ENCODE results near the gene CTRB2. TPM values are rescaled to one million over a fixed set of nuclear protein-coding genes. Genes with fewer than 3 reads are reported as not detected.

The CTRB2 gene
- polyA plus RNA-seq, 1 of the 3 experiments (the other 2 are of a cell fraction) = not detected

GRCh38 chr16:75244844-75245758, 38.1 kb upstream of the CTRB2 start:
- H3K27me3 ChIP-seq (ENCODE audit: insufficient read depth) = no peaks in the 10 kb centered on the region
- H4K20me1 ChIP-seq (ENCODE audit: insufficient read depth) = peaks cover 38% of the 10 kb centered on the region
- no peaks in the 10 kb centered on the region for H3K9me3 ChIP-seq
- H3F3A ChIP-seq (replicated peaks; ENCODE audit: insufficient read depth) = peaks cover 21% of the 10 kb centered on the region
- 11% methylated on average over 15 of the region's 25 CpGs for WGBS (ENCODE audit: low lambda C conversion rate)
- POLR2A ChIA-PET = interaction anchor here (0.8 kb wide), 1 partner anchor 133 kb away, joined by 3 read pairs; no protein-coding TSS in a partner anchor
- H3K4me1 ChIP-seq (ENCODE audit: control insufficient read depth in 1 of 2, insufficient read depth in 2 of 2, low read depth in 1 of 2, low read length in 1 of 2) = peaks cover 66 to 75% of the 10 kb centered on the region in 2 experiments
- peak overlapping the region in 1 of 2 experiments; percentile 19; a peak in 2 of 4 replicates for H3K4me3 ChIP-seq (ENCODE audit: low read depth in 2 of 2, low read length in 1 of 2)
- H3K27ac ChIP-seq (ENCODE audit: low read depth in 2 of 2, low read length in 1 of 2) = peak overlapping the region; percentile 89 to 98
- no peak overlapping the region for H2AFZ ChIP-seq (ENCODE audit: low read depth)
- peaks cover 98% of the 10 kb centered on the region for H3K79me2 ChIP-seq (ENCODE audit: insufficient read depth)
- CTCF ChIA-PET = interaction anchor here (0.8 to 5.0 kb wide), 6 partner anchors 11 to 157 kb away, joined by 3 to 35 read pairs (median 4); no protein-coding TSS in a partner anchor
- H3K36me3 ChIP-seq (replicated peaks in 1 of 2; ENCODE audit: control insufficient read depth in 1 of 2, insufficient read depth in 2 of 2, low read length in 1 of 2) = peaks cover 5 to 30% of the 10 kb centered on the region in 2 experiments
- peak; percentile 82 for DNase-seq
- H3K9ac ChIP-seq = peak overlapping the region; percentile 82
- no peaks in the 10 kb centered on the region for H3K9me2 ChIP-seq
- peak overlapping the region; percentile 81 for H3K4me2 ChIP-seq
- TF ChIP-seq FOXJ3 (CRISPR knock-in tag; IDR thresholded peaks at IDR 0.05) (no peak), RFX5 (IDR thresholded peaks at IDR 0.05; ENCODE audit: low read length) (no peak), SMC3 (IDR thresholded peaks at IDR 0.05; ENCODE audit: low read depth, low read length) (no peak), ELF1 (IDR thresholded peaks at IDR 0.05) (peak; percentile 29; the same call in 1 of the 2 replicates), EZH2phosphoT487 (IDR thresholded peaks at IDR 0.05; ENCODE audit: borderline replicate concordance, low read depth) (no peak), TCF12 (IDR thresholded peaks at IDR 0.05) (peak; percentile 91), EP300 (IDR thresholded peaks at IDR 0.05; ENCODE audit: borderline replicate concordance in 1 of 2, low read depth in 1 of 2, low read length in 1 of 2) (peak; percentile 11 to 97; a peak in 2 of 4 replicates), POLR2AphosphoS5 (IDR thresholded peaks at IDR 0.05; ENCODE audit: low read depth, low read length) (peak; percentile 80), GABPA (IDR thresholded peaks at IDR 0.05; ENCODE audit: low read depth) (peak; percentile 55; the same call in 1 of the 2 replicates), MAX (IDR thresholded peaks at IDR 0.05; ENCODE audit: low read depth) (peak; percentile 95), TAF1 (IDR thresholded peaks at IDR 0.05; ENCODE audit: borderline replicate concordance, low read depth, low read length) (no peak), MXI1 (IDR thresholded peaks at IDR 0.05; ENCODE audit: low read depth, low read length) (peak; percentile 75), CHD2 (IDR thresholded peaks at IDR 0.05; ENCODE audit: low read length, partially characterized antibody) (no peak), IRF3 (IDR thresholded peaks at IDR 0.05; ENCODE audit: low read depth, low read length) (no peak), RCOR1 (IDR thresholded peaks at IDR 0.05; ENCODE audit: low read length) (no peak), NRF1 (IDR thresholded peaks at IDR 0.05; ENCODE audit: low read depth, low read length) (no peak), YY1 (IDR thresholded peaks at IDR 0.05; ENCODE audit: low read depth) (peak; percentile 55; the same call in 1 of the 2 replicates), USF2 (IDR thresholded peaks at IDR 0.05; ENCODE audit: borderline replicate concordance, low read depth, low read length) (peak; percentile 42; the same call in 1 of the 2 replicates), NFIC (IDR thresholded peaks at IDR 0.05; ENCODE audit: borderline replicate concordance) (peak; percentile 96), RAD21 (IDR thresholded peaks at IDR 0.05; ENCODE audit: low read length) (no peak), RXRA (IDR thresholded peaks at IDR 0.05; ENCODE audit: borderline replicate concordance, low read depth) (peak; percentile 98; the same call in 1 of the 2 replicates), FOXM1 (IDR thresholded peaks at IDR 0.05; ENCODE audit: low read depth) (peak; percentile 77; the same call in 1 of the 2 replicates), USF1 (IDR thresholded peaks at IDR 0.05; ENCODE audit: borderline replicate concordance, low read depth) (peak; percentile 79; the same call in 1 of the 2 replicates), TEAD4 (IDR thresholded peaks at IDR 0.05; ENCODE audit: borderline replicate concordance, insufficient read depth) (peak; percentile 98), FOSL2 (IDR thresholded peaks at IDR 0.05; ENCODE audit: borderline replicate concordance, low read depth) (peak; percentile 98; the same call in 1 of the 2 replicates), PBX3 (IDR thresholded peaks at IDR 0.05) (peak; percentile 65)
- TF ChIP-seq, protein P1, sequence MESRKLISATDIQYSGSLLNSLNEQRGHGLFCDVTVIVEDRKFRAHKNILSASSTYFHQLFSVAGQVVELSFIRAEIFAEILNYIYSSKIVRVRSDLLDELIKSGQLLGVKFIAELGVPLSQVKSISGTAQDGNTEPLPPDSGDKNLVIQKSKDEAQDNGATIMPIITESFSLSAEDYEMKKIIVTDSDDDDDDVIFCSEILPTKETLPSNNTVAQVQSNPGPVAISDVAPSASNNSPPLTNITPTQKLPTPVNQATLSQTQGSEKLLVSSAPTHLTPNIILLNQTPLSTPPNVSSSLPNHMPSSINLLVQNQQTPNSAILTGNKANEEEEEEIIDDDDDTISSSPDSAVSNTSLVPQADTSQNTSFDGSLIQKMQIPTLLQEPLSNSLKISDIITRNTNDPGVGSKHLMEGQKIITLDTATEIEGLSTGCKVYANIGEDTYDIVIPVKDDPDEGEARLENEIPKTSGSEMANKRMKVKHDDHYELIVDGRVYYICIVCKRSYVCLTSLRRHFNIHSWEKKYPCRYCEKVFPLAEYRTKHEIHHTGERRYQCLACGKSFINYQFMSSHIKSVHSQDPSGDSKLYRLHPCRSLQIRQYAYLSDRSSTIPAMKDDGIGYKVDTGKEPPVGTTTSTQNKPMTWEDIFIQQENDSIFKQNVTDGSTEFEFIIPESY (IDR thresholded peaks at IDR 0.05; ENCODE audit: borderline replicate concordance, low read depth) = peak; percentile 74; the same call in 1 of the 2 replicates

All from SK-N-SH (cell line).